Astrocyte (in vitro differentiated cells and primary cell): Measurements from ENCODE around the gene FRMD4A. TPM values are rescaled to one million over a fixed set of nuclear protein-coding genes. Genes with fewer than 3 reads are reported as not detected.

Experiments used
- DNase-seq: peaks from one replicate; pipeline ENCODE4 v3.0.0-alpha.2; 2010; ENCODE audit warnings: low read depth
- FAIRE-seq: peaks from 2 replicates; lab custom pipeline; 2011; peaks lifted over from hg19 to GRCh38; lab: Jason Lieb, UNC
- H2AFZ ChIP-seq: 2 replicates; pipeline ENCODE4 v1.6.0; 2012; ENCODE audit warnings: low read depth, low read length, inconsistent platforms
- H3K27ac ChIP-seq: 2 replicates; pipeline ENCODE4 v1.5.1; 2011; ENCODE audit warnings: low read depth, low read length, inconsistent platforms
- H3K27me3 ChIP-seq: 2 replicates; pipeline ENCODE4 v1.6.0; 2011; ENCODE audit warnings: low read length, inconsistent platforms; ENCODE audit not compliant: insufficient read depth
- H3K36me3 ChIP-seq: 2 replicates; pipeline ENCODE4 v1.5.1; 2011; ENCODE audit warnings: low read length, inconsistent platforms; ENCODE audit not compliant: insufficient read depth
- H3K4me1 ChIP-seq: 2 replicates; pipeline ENCODE4 v1.5.1; 2011; ENCODE audit warnings: low read length, inconsistent platforms; ENCODE audit not compliant: insufficient read depth
- H3K4me2 ChIP-seq: 2 replicates; pipeline ENCODE4 v1.6.0; 2012; ENCODE audit warnings: low read length, inconsistent platforms
- H3K4me3 ChIP-seq: 2 replicates; pipeline ENCODE4 v1.5.1; 2011; ENCODE audit warnings: low read depth, mild to moderate bottlenecking, low read length, inconsistent platforms; ENCODE audit not compliant: insufficient read depth
- H3K79me2 ChIP-seq: 2 replicates; pipeline ENCODE4 v1.6.0; 2012; ENCODE audit warnings: mild to moderate bottlenecking, low read length, inconsistent platforms; ENCODE audit not compliant: insufficient read depth
- H3K9ac ChIP-seq: 2 replicates; pipeline ENCODE4 v1.6.0; 2012; ENCODE audit warnings: mild to moderate bottlenecking, low read length, inconsistent platforms
- H3K9me3 ChIP-seq: 2 replicates; pipeline ENCODE4 v1.5.1; 2012; ENCODE audit warnings: low read depth, mild to moderate bottlenecking, low read length, inconsistent platforms; ENCODE audit not compliant: insufficient read depth
- H4K20me1 ChIP-seq: 2 replicates; pipeline ENCODE4 v1.6.0; 2012; ENCODE audit warnings: low read length, inconsistent platforms; ENCODE audit not compliant: insufficient read depth
- H3K27ac Mint-ChIP-seq: one replicate; pipeline ENCODE4 v1.8.0; 2021; ENCODE audit warnings: mild to moderate bottlenecking, mixed read lengths; ENCODE audit not compliant: unreplicated experiment
- H3K27me3 Mint-ChIP-seq: one replicate; pipeline ENCODE4 v1.8.0; 2021; ENCODE audit warnings: low read depth, mixed read lengths; ENCODE audit not compliant: unreplicated experiment
- H3K36me3 Mint-ChIP-seq: one replicate; pipeline ENCODE4 v1.8.0; 2021; ENCODE audit warnings: low read depth, mixed read lengths; ENCODE audit not compliant: unreplicated experiment
- H3K4me1 Mint-ChIP-seq: one replicate; pipeline ENCODE4 v1.8.0; 2021; ENCODE audit warnings: low read depth, mixed read lengths; ENCODE audit not compliant: unreplicated experiment
- H3K4me3 Mint-ChIP-seq: one replicate; pipeline ENCODE4 v1.8.0; 2021; ENCODE audit warnings: mild to moderate bottlenecking, moderate library complexity, mixed read lengths; ENCODE audit not compliant: unreplicated experiment
- H3K9me3 Mint-ChIP-seq: one replicate; pipeline ENCODE4 v1.8.0; 2021; ENCODE audit warnings: mild to moderate bottlenecking, mixed read lengths; ENCODE audit not compliant: unreplicated experiment
- CTCF ChIP-seq: IDR thresholded peaks from 2 replicates; pipeline ENCODE4 v1.5.1; 2011; ENCODE audit warnings: low read depth, mild to moderate bottlenecking, inconsistent platforms, low read length, moderate library complexity; ENCODE audit not compliant: insufficient read depth
- EZH2 ChIP-seq: IDR thresholded peaks from 2 replicates; pipeline ENCODE4 v1.6.1; 2012; ENCODE audit warnings: mild to moderate bottlenecking, low read length, inconsistent platforms; ENCODE audit not compliant: insufficient read depth
- total RNA-seq: library from RNA; stranded (reverse); gene quantifications from 2 replicates; pipeline ENCODE4 v1.2.1, GENCODE V29; 2021

Gene FRMD4A
- total RNA-seq, 1 donor from 2014 or later: 82.5 TPM

- no peak for FAIRE-seq
- Mint-ChIP-seq H3K36me3 (peaks cover 50% of the 10 kb centered on the region), H3K27me3 (no peaks in the 10 kb centered on the region), H3K9me3 (peaks cover 6% of the 10 kb centered on the region), H3K27ac (no peak overlapping the region), H3K4me3 (no peak overlapping the region), H3K4me1 (peaks cover 1% of the 10 kb centered on the region)
- Histone ChIP-seq H3K27ac (no peak overlapping the region), H3K4me2 (no peak overlapping the region), H3K9ac (no peak overlapping the region), H3K4me1 (peaks cover 3% of the 10 kb centered on the region), H3K4me3 (no peak overlapping the region), H3K79me2 (peaks cover 25% of the 10 kb centered on the region), H2AFZ (no peak overlapping the region), H3K36me3 (peaks cover 80% of the 10 kb centered on the region), H4K20me1 (peaks cover 46% of the 10 kb centered on the region), H3K27me3 (no peaks in the 10 kb centered on the region), H3K9me3 (no peaks in the 10 kb centered on the region)
- TF ChIP-seq CTCF (no peak), EZH2 (no peak)
- no peak for DNase-seq
These were observed 662.6 kb downstream of the FRMD4A start for GRCh38 chr10:13668126-13668525.

- Histone ChIP-seq H3K27me3 (no peaks in the 10 kb centered on the region), H3K4me1 (peaks cover 7% of the 10 kb centered on the region), H3K36me3 (peaks cover 84% of the 10 kb centered on the region), H3K79me2 (peaks cover 16% of the 10 kb centered on the region), H3K4me2 (no peak overlapping the region), H3K9me3 (no peaks in the 10 kb centered on the region), H3K27ac (no peak overlapping the region), H3K9ac (no peak overlapping the region), H3K4me3 (no peak overlapping the region), H4K20me1 (peaks cover 40% of the 10 kb centered on the region), H2AFZ (no peak overlapping the region)
- Mint-ChIP-seq H3K36me3 (peaks cover 41% of the 10 kb centered on the region), H3K4me1 (peaks cover 3% of the 10 kb centered on the region), H3K4me3 (no peak overlapping the region), H3K27me3 (no peaks in the 10 kb centered on the region), H3K9me3 (peaks cover 6% of the 10 kb centered on the region), H3K27ac (no peak overlapping the region)
- DNase-seq (no peak), FAIRE-seq (no peak)
- no peak for TF ChIP-seq CTCF
- no peak for TF ChIP-seq EZH2
These were observed 665.0 kb downstream of the FRMD4A start for GRCh38 chr10:13665516-13666262.

GRCh38 chr10:13661256-13661655, 669.5 kb downstream of the FRMD4A start:
- H3K9ac ChIP-seq: no peak overlapping the region
- H3K9me3 ChIP-seq: no peaks in the 10 kb centered on the region
- TF ChIP-seq EZH2 (no peak), CTCF (no peak)
- H3K79me2 ChIP-seq: peaks cover 8% of the 10 kb centered on the region
- H2AFZ ChIP-seq: no peak overlapping the region
- peaks cover 81% of the 10 kb centered on the region for H3K36me3 ChIP-seq
- H3K4me2 ChIP-seq: no peak overlapping the region
- H3K4me3 ChIP-seq: no peak overlapping the region
- H4K20me1 ChIP-seq: peaks cover 12% of the 10 kb centered on the region
- no peaks in the 10 kb centered on the region for H3K9me3 Mint-ChIP-seq
- DNase-seq (no peak), FAIRE-seq (no peak)
- H3K27ac ChIP-seq: peak overlapping the region; percentile 43
- peaks cover 11% of the 10 kb centered on the region for H3K4me1 Mint-ChIP-seq
- H3K4me1 ChIP-seq: peaks cover 24% of the 10 kb centered on the region
- H3K36me3 Mint-ChIP-seq: peaks cover 23% of the 10 kb centered on the region
- no peak overlapping the region for H3K4me3 Mint-ChIP-seq
- no peaks in the 10 kb centered on the region for H3K27me3 ChIP-seq
- H3K27ac Mint-ChIP-seq: no peak overlapping the region
- no peaks in the 10 kb centered on the region for H3K27me3 Mint-ChIP-seq
